Measurements from ENCODE around the gene TUT1. TPM values are rescaled to one million over a fixed set of nuclear protein-coding genes. Genes with fewer than 3 reads are reported as not detected.

Gene TUT1
- total RNA-seq, 4 donors from 2014 or later = 3.8 to 9.6 (median 7.6) TPM

GRCh38 chr11:62546244-62546928 is 44.9 kb downstream of the TUT1 start, which contains the start of gene AHNAK:
TSS of gene AHNAK (minus strand) at chr11:62546806. CDS start at chr11:62536098, 10,708 bp downstream.
- Histone ChIP-seq H3K27ac (peak within 1 kb of the TSS; percentile 94 to 100 (median 96)), H3K27me3 (no peaks in the 10 kb centered on the region), H3K36me3 (no peaks in the 10 kb centered on the region), H3K4me3 (peak within 1 kb of the TSS; percentile 81 to 85), H3K9me3 (no peaks in the 10 kb centered on the region), H3K4me1 (peaks cover 0 to 73% (median 33%) of the 10 kb centered on the region in 3 donors)
- no peak for TF ChIP-seq CTCF (IDR thresholded peaks at IDR 0.05)
- TF ChIP-seq POLR2A (IDR thresholded peaks at IDR 0.05) = peak; percentile 98
- TF ChIP-seq EP300 (IDR thresholded peaks at IDR 0.05) = no peak
- peak; percentile 96 for TF ChIP-seq POLR2AphosphoS5 (IDR thresholded peaks at IDR 0.05)
- peak; percentile 69 for ATAC-seq
- 0% methylated on average over 4 of the region's 69 CpGs; no CpG with 5 or more reads in 1 of the 2 donors for WGBS, 2 donors (ENCODE audit: low coverage in 1 of 2)

GRCh38 chr11:62545437-62546243 is 45.7 kb downstream of the TUT1 start:
- peak; percentile 70 for ATAC-seq
- H3K36me3 ChIP-seq = no peaks in the 10 kb centered on the region
- H3K27ac ChIP-seq = peak overlapping the region; percentile 94 to 100 (median 96)
- peak overlapping the region; percentile 81 to 85 for H3K4me3 ChIP-seq
- TF ChIP-seq POLR2A (IDR thresholded peaks at IDR 0.05) = peak; percentile 29 to 47
- TF ChIP-seq CTCF (IDR thresholded peaks at IDR 0.05) = peak in 3 of 4 experiments; percentile 5 to 17 (median 13)
- TF ChIP-seq POLR2AphosphoS5 (IDR thresholded peaks at IDR 0.05) = peak; percentile 91
- TF ChIP-seq EP300 (IDR thresholded peaks at IDR 0.05) = no peak
- H3K27me3 ChIP-seq = no peaks in the 10 kb centered on the region
- 3% methylated on average over 11 of the region's 59 CpGs; no CpG with 5 or more reads in 1 of the 2 donors for WGBS, 2 donors (ENCODE audit: low coverage in 1 of 2)
- H3K9me3 ChIP-seq = no peaks in the 10 kb centered on the region
- H3K4me1 ChIP-seq = peaks cover 0 to 73% (median 36%) of the 10 kb centered on the region in 3 donors

DNA sequence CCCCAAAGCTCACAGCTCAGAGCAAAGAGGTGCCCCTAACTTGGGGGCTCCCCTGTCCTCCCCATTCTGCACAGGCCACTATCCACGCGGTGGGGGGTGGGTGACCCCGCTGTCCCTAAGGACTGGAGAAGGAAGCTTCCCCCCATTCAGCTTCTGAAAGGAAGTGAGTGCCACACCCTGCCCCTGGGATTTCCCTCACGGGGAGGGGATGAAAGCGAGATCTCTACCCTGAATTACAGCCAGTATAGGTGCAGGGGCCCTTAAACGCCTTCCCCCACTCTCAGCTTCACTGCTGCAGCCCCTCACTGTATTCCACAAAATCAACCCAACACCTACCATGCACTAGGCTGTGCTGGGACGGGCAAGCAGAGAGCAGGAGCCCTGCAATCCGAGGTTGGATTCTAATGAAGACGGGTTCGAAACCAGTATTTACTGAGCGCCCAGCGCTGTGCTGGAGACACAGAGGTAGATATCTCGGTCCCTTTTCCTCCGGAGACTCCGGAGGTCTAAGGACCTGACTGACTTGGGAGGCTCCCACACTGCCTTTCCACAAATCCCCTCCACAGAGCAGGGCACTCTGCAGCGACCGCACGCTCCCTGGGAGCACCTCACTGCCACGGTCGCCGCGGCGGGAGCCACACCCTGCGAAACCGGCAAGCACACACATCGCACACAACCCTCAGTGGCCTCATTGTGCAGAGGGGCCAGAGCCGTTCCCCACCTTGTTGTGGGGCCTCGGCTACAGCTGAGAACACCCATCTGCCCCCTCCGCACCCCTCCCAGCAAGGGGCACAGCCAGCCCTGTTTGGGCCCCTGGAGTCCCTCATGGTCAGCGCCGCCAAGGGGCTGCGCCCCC is 46.5 kb downstream of the TUT1 start:
- Histone ChIP-seq H3K27me3 (no peaks in the 10 kb centered on the region), H3K4me3 (peak overlapping the region; percentile 81 to 85), H3K4me1 (peaks cover 0 to 73% (median 44%) of the 10 kb centered on the region in 3 donors), H3K9me3 (no peaks in the 10 kb centered on the region), H3K36me3 (no peaks in the 10 kb centered on the region), H3K27ac (peak overlapping the region; percentile 94 to 100 (median 96))
- 0% methylated on average over 8 to 11 of the region's 32 CpGs for WGBS, 2 donors (ENCODE audit: low coverage in 1 of 2)
- TF ChIP-seq CTCF (IDR thresholded peaks at IDR 0.05) (no peak), POLR2AphosphoS5 (IDR thresholded peaks at IDR 0.05) (peak; percentile 5), POLR2A (IDR thresholded peaks at IDR 0.05) (no peak), EP300 (IDR thresholded peaks at IDR 0.05) (no peak)
- no peak for ATAC-seq

- Histone ChIP-seq H3K4me1 (peaks cover 0 to 73% (median 49%) of the 10 kb centered on the region in 3 donors), H3K9me3 (no peaks in the 10 kb centered on the region), H3K4me3 (peak overlapping the region; percentile 81 to 85), H3K36me3 (peaks cover 0 to 2% of the 10 kb centered on the region in 2 donors), H3K27me3 (no peaks in the 10 kb centered on the region), H3K27ac (peak overlapping the region; percentile 94 to 100 (median 96))
- TF ChIP-seq POLR2A (IDR thresholded peaks at IDR 0.05) (no peak), EP300 (IDR thresholded peaks at IDR 0.05) (no peak), POLR2AphosphoS5 (IDR thresholded peaks at IDR 0.05) (no peak), CTCF (IDR thresholded peaks at IDR 0.05) (no peak)
- ATAC-seq = no peak
- 0% methylated on average over 1 to 5 of the region's 22 CpGs for WGBS, 2 donors (ENCODE audit: low coverage in 1 of 2)
Observed at GRCh38 chr11:62543680-62544444, 47.5 kb downstream of the TUT1 start.
